KBM-7 (cell line): ENCODE data around the gene UTF1.

Experiments
- DNase-seq: peaks from one replicate; pipeline ENCODE4 v3.0.0-alpha.2; 2015
- in situ Hi-C: fragments of 300-500 bp; cut with MboI; formaldehyde crosslinking; loops from 2 replicates; pipeline ENCODE4 v1.14.3; 2020; ENCODE audit warnings: low sequenced_read_pairs, low pct_unique_long_range_greater_than_20kb, mixed read lengths

UTF1 gene

GRCh38 chr10:133206356-133207040 is 23.5 kb upstream of the UTF1 start:
- in situ Hi-C loops = no loop called here

GRCh38 chr10:133207041-133207600 is 22.9 kb upstream of the UTF1 start:
- no peak for DNase-seq
- in situ Hi-C loops = no loop called here

More at GRCh38 chr10:133206356-133207040, 23.5 kb upstream of the UTF1 start:
- DNase-seq = no peak

- DNase-seq = no peak
- in situ Hi-C loops = no loop called here
Observed at GRCh38 chr10:133207627-133208026, 22.4 kb upstream of the UTF1 start.

- in situ Hi-C loops = no loop called here
- DNase-seq = no peak
Observed at GRCh38 chr10:133208466-133208865, 21.6 kb upstream of the UTF1 start.

- in situ Hi-C loops = no loop called here
- no peak for DNase-seq
Observed at GRCh38 chr10:133209117-133209516, 20.9 kb upstream of the UTF1 start.

- in situ Hi-C loops = no loop called here
Observed at GRCh38 chr10:133209641-133210040, 20.4 kb upstream of the UTF1 start.

GRCh38 chr10:133210398-133211140 is 19.4 kb upstream of the UTF1 start:
- in situ Hi-C loops = no loop called here
- no peak for DNase-seq

More at GRCh38 chr10:133209641-133210040, 20.4 kb upstream of the UTF1 start:
- no peak for DNase-seq

- DNase-seq = no peak
- in situ Hi-C loops = no loop called here
Observed at GRCh38 chr10:133211141-133211830, 18.7 kb upstream of the UTF1 start.

- no peak for DNase-seq
- in situ Hi-C loops = no loop called here
Observed at GRCh38 chr10:133211959-133212852, 17.8 kb upstream of the UTF1 start.

- in situ Hi-C loops = no loop called here
- no peak for DNase-seq
Observed at GRCh38 chr10:133212853-133213494, 17.0 kb upstream of the UTF1 start.

- in situ Hi-C loops = no loop called here
Observed at GRCh38 chr10:133213641-133214467, 16.2 kb upstream of the UTF1 start.

GRCh38 chr10:133214468-133215410 is 15.3 kb upstream of the UTF1 start:
- in situ Hi-C loops = no loop called here
- DNase-seq = no peak

More at GRCh38 chr10:133213641-133214467, 16.2 kb upstream of the UTF1 start:
- DNase-seq = no peak

GRCh38 chr10:133215586-133215985 is 14.4 kb upstream of the UTF1 start:
- no peak for DNase-seq
- in situ Hi-C loops = no loop called here

- in situ Hi-C loops = no loop called here
- no peak for DNase-seq
Observed at GRCh38 chr10:133216776-133217175, 13.2 kb upstream of the UTF1 start.

GRCh38 chr10:133217800-133218589 is 12.0 kb upstream of the UTF1 start:
- no peak for DNase-seq
- in situ Hi-C loops = no loop called here

GRCh38 chr10:133218891-133219290 is 11.1 kb upstream of the UTF1 start:
- in situ Hi-C loops = no loop called here

More at GRCh38 chr10:133218891-133219290, 11.1 kb upstream of the UTF1 start:
- DNase-seq = no peak
